ENCODE measurements around the gene LMTK2. TPM values are rescaled to one million over a fixed set of nuclear protein-coding genes. Genes with fewer than 3 reads are reported as not detected.

LMTK2 gene
- total RNA-seq, 2 experiments from 2014 or later: 10.2 TPM

DNA sequence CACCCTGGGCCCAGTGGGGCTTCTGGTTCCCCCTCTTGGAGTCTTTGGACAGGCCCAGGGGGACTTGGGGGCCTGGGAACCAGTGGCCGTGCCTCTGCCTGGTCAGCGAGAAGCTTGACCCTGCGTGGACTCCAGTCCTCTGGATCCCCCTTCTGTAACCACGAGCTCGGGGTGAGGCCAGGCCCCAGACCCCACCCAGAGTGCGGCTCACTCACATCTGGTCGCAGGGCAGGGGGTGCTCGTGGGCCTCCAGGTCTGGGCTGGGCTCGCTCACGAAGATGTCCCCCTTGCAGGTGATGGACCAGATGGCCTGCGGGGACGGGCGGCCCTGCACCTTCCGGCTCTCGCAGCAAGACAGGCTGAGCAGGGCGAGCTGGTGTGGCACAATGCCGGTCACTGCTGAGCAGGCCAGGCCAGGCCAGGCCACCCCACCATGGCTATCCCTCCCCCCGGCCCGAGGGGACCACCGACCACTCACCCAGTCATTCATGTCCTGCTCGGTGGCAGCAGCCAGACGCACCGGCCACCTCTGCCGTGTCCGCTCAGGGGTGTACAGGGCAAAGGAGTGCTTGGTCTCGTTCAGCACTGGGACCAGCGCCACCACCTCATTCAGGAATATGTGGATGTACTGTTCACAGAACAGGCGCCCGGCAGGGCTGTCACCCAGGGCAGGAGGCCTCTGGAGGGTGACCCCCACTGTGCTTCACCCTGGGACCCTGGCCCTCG, 124.2 kb downstream of the LMTK2 start:
- no peaks in the 10 kb centered on the region for H3K9me3 Mint-ChIP-seq (ENCODE audit: insufficient read depth)
- peaks cover under 1% of the 10 kb centered on the region for H3K4me1 Mint-ChIP-seq (ENCODE audit: low read depth)
- no peak overlapping the region for H3K27ac Mint-ChIP-seq
- POLR2A ChIA-PET: no interaction called here
- H3K27me3 Mint-ChIP-seq (ENCODE audit: low read depth): no peaks in the 10 kb centered on the region
- CTCF ChIA-PET: no interaction called here
- ATAC-seq (no peak), DNase-seq (no peak)
- H3K36me3 Mint-ChIP-seq (ENCODE audit: low read depth): peaks cover 10% of the 10 kb centered on the region
- no peak overlapping the region for H3K4me3 Mint-ChIP-seq

DNA sequence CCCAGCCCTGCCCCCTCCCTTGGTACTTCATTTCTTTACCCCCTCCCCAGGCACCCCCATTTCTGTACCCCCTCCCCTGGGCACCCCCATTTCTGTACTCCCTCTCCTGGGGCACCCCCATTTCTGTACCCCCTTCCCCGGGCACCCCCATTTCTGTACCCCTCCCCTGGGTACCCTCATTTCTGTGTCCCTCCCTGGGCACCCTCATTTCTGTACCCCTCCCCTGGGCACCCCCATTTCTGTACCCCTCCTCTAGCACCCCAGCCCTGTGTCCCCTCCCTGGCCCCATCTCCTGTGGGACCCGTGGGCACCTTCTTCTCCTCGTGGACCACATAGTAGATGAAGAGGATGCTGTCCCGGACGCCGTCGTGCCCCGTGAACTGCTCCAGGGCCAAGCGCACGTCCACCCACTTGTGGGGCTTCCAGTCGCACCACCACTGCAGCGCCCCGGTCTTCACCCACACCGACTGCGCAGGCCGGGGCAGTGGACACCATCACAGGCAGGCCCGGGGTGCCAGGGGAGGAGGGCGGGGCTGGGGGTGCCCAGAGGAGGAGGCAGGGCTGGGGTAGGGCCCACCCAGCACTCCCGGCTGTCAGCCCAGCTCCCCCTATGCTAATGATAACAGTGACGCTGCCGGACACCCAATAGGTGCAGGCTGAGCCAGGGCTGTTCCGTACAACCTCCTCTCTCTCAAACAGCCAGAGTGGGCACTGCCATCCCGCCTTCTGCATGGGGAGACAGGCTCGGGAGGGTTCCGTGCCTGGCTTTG, 125.0 kb downstream of the LMTK2 start:
- Mint-ChIP-seq H3K9me3 (ENCODE audit: insufficient read depth) (no peaks in the 10 kb centered on the region), H3K4me1 (ENCODE audit: low read depth) (no peaks in the 10 kb centered on the region), H3K27ac (no peak overlapping the region), H3K36me3 (ENCODE audit: low read depth) (peaks cover 7% of the 10 kb centered on the region), H3K4me3 (no peak overlapping the region), H3K27me3 (ENCODE audit: low read depth) (no peaks in the 10 kb centered on the region)
- ATAC-seq (no peak), DNase-seq (no peak)
- ChIA-PET CTCF (no interaction called here), POLR2A (no interaction called here)

DNA sequence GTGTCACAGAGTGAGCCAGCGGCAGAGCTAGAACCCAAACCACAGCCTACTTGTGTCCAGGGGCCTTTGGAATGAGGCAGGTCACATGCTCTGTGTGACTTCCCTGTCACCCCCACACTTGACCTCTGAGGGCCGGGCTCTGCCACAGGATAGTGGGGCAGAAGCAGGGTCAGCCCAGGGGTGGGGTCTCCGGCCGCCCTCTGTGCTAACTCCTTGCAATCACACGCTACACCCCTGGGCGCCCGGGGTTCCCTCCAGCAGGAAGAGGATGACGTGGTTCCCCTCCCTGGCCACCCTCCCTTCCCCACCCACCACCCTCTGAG, 125.6 kb downstream of the LMTK2 start:
- H3K9me3 Mint-ChIP-seq (ENCODE audit: insufficient read depth): no peaks in the 10 kb centered on the region
- ATAC-seq (no peak), DNase-seq (no peak)
- no peaks in the 10 kb centered on the region for H3K4me1 Mint-ChIP-seq (ENCODE audit: low read depth)
- ChIA-PET CTCF (no interaction called here), POLR2A (no interaction called here)
- no peaks in the 10 kb centered on the region for H3K27me3 Mint-ChIP-seq (ENCODE audit: low read depth)
- peaks cover 7% of the 10 kb centered on the region for H3K36me3 Mint-ChIP-seq (ENCODE audit: low read depth)
- H3K4me3 Mint-ChIP-seq: no peak overlapping the region
- no peak overlapping the region for H3K27ac Mint-ChIP-seq

DNA sequence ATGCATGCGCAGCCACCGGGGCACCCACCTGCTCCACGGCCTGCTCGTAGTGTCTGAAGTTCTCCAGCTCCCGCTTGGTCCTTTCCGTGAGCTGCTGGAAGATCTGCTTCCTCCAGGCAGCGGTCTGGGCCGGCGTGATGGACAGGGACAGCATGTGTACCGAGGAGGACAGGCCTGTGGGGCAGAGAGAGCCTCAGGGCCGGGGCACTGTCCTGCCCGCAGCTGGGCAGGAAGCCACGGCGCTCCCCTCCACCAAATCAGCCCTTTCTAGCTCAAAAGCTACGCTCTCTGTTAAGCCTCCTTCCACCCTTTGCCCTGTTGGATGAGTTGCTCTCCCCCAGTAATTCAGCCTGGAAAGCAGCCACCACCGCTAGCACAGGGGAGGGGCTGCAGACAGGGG, 126.1 kb downstream of the LMTK2 start:
- Mint-ChIP-seq H3K9me3 (ENCODE audit: insufficient read depth) (no peaks in the 10 kb centered on the region), H3K4me1 (ENCODE audit: low read depth) (no peaks in the 10 kb centered on the region), H3K27me3 (ENCODE audit: low read depth) (no peaks in the 10 kb centered on the region), H3K36me3 (ENCODE audit: low read depth) (peaks cover 7% of the 10 kb centered on the region), H3K27ac (no peak overlapping the region), H3K4me3 (no peak overlapping the region)
- ChIA-PET POLR2A (no interaction called here), CTCF (no interaction called here)
- DNase-seq (no peak), ATAC-seq (no peak)

DNA sequence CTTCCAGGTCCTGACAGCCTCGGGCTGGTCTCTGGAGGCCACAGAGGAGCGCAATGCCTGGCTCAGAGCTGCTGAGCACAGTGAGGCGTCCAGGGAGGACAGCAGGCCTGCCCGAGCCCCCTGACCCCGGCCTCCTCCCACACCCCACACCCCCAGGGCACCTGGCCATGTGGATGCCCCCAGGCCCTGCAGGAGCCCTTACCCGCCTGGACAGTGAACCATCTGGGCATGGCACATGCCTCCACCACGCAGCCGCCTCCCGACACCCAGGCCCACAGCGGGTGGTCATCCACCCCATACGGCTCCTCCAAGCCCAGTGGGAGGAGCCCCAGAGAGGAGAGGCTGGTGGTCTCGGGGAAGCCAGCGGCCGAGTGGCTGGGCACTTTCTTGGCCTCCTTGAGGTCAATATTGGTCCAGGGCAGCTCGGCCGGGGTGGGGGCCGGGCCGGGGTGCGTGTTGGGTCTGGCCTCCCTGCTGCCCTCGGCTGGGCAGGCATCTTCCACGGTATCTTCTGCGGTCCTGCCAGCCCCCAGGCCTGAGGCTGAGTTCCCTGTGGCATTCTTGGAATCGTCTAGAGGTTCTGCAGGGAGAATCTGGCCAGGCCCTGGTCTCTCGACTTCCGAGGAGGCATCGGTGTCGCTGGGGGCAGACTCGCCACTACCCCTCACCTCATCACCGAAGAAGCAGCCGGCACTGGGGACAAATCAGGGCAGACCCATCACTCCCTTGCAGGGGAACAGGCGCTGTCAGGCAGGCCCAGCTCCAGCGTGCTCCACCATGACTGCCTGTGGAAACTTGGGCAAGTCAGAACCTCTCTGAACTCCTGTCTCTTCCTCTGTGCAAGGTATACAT, 126.8 kb downstream of the LMTK2 start:
- Mint-ChIP-seq H3K9me3 (ENCODE audit: insufficient read depth) (no peaks in the 10 kb centered on the region), H3K4me3 (no peak overlapping the region), H3K36me3 (ENCODE audit: low read depth) (peaks cover 3% of the 10 kb centered on the region), H3K27ac (no peak overlapping the region), H3K4me1 (ENCODE audit: low read depth) (no peaks in the 10 kb centered on the region), H3K27me3 (ENCODE audit: low read depth) (no peaks in the 10 kb centered on the region)
- CTCF ChIA-PET: no interaction called here
- POLR2A ChIA-PET: no interaction called here
- no peak for DNase-seq
- no peak for ATAC-seq

GRCh38 chr7:98234429-98235147, 127.9 kb downstream of the LMTK2 start:
- CTCF ChIA-PET: no interaction called here

DNA sequence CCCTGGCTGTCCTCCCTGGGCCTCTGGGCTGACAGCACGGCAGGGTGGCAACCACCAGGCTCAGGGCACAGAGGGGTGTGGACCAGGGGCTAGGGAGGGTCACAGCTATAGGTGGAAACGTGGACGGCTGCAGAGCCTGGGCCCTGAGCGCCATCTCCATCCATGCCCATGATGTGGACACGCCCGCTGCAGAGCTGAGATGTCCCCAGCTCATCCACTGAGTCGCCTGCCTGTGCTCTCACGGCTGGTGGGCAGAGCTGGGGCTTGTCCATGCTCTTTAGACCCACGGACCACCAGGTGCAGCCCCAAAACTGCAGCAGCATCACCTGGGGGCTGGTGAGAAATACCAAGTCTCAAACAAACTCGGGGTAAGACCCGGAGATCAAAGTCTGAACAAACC, 129.2 kb downstream of the LMTK2 start:
- Mint-ChIP-seq H3K27me3 (ENCODE audit: low read depth) (no peaks in the 10 kb centered on the region), H3K4me1 (ENCODE audit: low read depth) (no peaks in the 10 kb centered on the region), H3K4me3 (no peak overlapping the region), H3K27ac (no peak overlapping the region), H3K36me3 (ENCODE audit: low read depth) (peaks cover 4% of the 10 kb centered on the region), H3K9me3 (ENCODE audit: insufficient read depth) (no peaks in the 10 kb centered on the region)
- ATAC-seq (no peak), DNase-seq (no peak)
- ChIA-PET POLR2A (no interaction called here), CTCF (no interaction called here)

More at GRCh38 chr7:98234429-98235147, 127.9 kb downstream of the LMTK2 start:
- Mint-ChIP-seq H3K27ac (no peak overlapping the region), H3K9me3 (ENCODE audit: insufficient read depth) (no peaks in the 10 kb centered on the region), H3K27me3 (ENCODE audit: low read depth) (no peaks in the 10 kb centered on the region), H3K36me3 (ENCODE audit: low read depth) (peaks cover 4% of the 10 kb centered on the region), H3K4me3 (no peak overlapping the region), H3K4me1 (ENCODE audit: low read depth) (no peaks in the 10 kb centered on the region)
- DNase-seq: no peak
- POLR2A ChIA-PET: interaction anchor here (0.6 kb wide), 2 partner anchors 12 to 34 kb away, joined by 3 read pairs; no protein-coding TSS in a partner anchor
- no peak for ATAC-seq

- H3K4me3 Mint-ChIP-seq: no peak overlapping the region
- peaks cover 10% of the 10 kb centered on the region for H3K36me3 Mint-ChIP-seq (ENCODE audit: low read depth)
- H3K9me3 Mint-ChIP-seq (ENCODE audit: insufficient read depth): no peaks in the 10 kb centered on the region
- CTCF ChIA-PET: no interaction called here
- no peaks in the 10 kb centered on the region for H3K27me3 Mint-ChIP-seq (ENCODE audit: low read depth)
- ATAC-seq (no peak), DNase-seq (no peak)
- no peaks in the 10 kb centered on the region for H3K4me1 Mint-ChIP-seq (ENCODE audit: low read depth)
- POLR2A ChIA-PET: no interaction called here
- no peak overlapping the region for H3K27ac Mint-ChIP-seq
Observed at GRCh38 chr7:98236355-98237185, 129.9 kb downstream of the LMTK2 start.

DNA sequence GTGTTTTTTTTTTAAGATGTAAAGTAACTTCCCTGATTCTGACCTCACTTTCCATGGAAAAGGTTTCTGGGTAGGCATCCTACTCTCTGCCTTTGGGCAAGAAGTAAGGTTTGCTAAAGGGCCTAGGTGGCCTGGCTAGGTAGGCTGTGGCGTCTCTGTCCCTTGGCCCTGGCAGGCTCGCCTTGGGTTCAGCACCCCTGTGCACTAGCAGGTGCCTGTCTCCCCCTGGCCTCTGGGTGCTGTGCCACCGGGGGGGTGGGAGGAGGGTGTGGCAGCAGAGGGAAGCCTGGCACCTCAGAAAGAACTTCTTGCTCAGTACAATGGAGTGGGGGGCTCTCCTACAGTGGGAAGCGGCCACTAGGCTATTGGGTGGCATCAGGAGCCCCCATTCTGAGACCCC, 131.4 kb downstream of the LMTK2 start:
- no peaks in the 10 kb centered on the region for H3K27me3 Mint-ChIP-seq (ENCODE audit: low read depth)
- no peak overlapping the region for H3K4me3 Mint-ChIP-seq
- ChIA-PET POLR2A (no interaction called here), CTCF (interaction anchor here (1.4 kb wide), 1 partner anchor 13 kb away, joined by 4 read pairs; no protein-coding TSS in a partner anchor)
- no peaks in the 10 kb centered on the region for H3K9me3 Mint-ChIP-seq (ENCODE audit: insufficient read depth)
- DNase-seq (no peak), ATAC-seq (no peak)
- peaks cover 10% of the 10 kb centered on the region for H3K36me3 Mint-ChIP-seq (ENCODE audit: low read depth)
- no peaks in the 10 kb centered on the region for H3K4me1 Mint-ChIP-seq (ENCODE audit: low read depth)
- no peak overlapping the region for H3K27ac Mint-ChIP-seq

DNA sequence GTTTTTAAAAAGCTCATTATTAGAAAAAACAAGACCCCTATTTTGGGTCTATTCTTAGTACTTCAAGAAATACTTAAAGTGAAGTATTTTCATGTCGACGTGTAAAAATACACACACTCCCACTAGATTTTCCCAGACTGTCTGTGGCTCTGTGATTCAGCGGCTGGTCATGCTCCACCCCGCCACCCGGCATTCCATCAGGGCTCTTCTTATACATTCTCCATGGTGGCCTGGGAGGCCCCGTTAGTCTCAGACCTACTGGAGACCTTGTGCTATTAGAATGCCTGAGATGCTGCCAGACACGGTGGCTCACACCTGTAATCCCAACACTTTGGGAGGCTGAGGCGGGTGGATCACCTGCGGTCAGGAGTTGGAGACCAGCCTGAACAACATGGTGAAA, 132.3 kb downstream of the LMTK2 start:
- no peak for ATAC-seq
- Mint-ChIP-seq H3K27me3 (ENCODE audit: low read depth) (no peaks in the 10 kb centered on the region), H3K36me3 (ENCODE audit: low read depth) (peaks cover 10% of the 10 kb centered on the region), H3K4me1 (ENCODE audit: low read depth) (no peaks in the 10 kb centered on the region), H3K9me3 (ENCODE audit: insufficient read depth) (no peaks in the 10 kb centered on the region), H3K4me3 (no peak overlapping the region), H3K27ac (no peak overlapping the region)
- ChIA-PET CTCF (interaction anchor here (1.0 to 1.4 kb wide), 2 partner anchors 12 to 218 kb away, joined by 4 read pairs; no protein-coding TSS in a partner anchor), POLR2A (no interaction called here)
- DNase-seq: no peak

DNA sequence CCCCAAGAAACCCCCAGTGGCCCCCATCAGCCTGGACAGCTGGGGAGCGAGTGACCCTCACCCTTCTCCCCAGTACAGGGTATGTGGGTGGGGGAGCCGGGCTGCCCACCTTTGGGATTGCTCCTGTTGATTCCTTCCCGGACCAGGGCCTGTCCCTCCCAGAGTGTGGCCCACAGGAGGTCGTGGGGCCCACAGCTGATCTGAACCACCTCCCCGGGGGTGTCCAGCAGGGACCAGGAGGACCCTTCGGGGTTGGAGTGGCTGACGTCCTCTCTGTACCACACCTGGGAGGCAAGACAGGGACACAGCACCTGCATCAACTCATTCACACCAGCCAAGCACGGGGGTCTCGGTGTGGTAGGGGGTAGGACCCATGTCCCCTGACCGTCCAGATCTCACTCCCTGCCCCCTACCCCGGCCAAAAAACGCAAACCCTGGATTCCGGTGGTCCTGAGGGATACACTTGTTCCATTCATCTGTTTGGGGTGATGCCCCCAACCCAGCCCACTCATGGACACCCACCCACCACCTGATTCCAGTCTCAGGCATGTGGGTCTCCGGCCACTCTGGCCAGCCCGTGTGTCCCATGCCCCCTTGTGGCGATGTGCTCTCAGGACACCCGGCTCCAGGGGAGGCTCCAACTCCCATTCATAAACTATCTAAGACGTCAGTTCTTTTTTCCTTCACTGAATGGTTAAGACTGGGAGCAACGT, 134.5 kb downstream of the LMTK2 start:
- H3K4me1 Mint-ChIP-seq (ENCODE audit: low read depth): peaks cover 3% of the 10 kb centered on the region
- peaks cover 12% of the 10 kb centered on the region for H3K36me3 Mint-ChIP-seq (ENCODE audit: low read depth)
- DNase-seq (peak; percentile 38), ATAC-seq (peak; percentile 40)
- ChIA-PET POLR2A (no interaction called here), CTCF (no interaction called here)
- H3K27ac Mint-ChIP-seq: no peak overlapping the region
- H3K9me3 Mint-ChIP-seq (ENCODE audit: insufficient read depth): no peaks in the 10 kb centered on the region
- no peaks in the 10 kb centered on the region for H3K27me3 Mint-ChIP-seq (ENCODE audit: low read depth)
- no peak overlapping the region for H3K4me3 Mint-ChIP-seq
